Osteoblast (primary cell): ENCODE data around the gene TDRD9. TPM values are rescaled to one million over a fixed set of nuclear protein-coding genes. Genes with fewer than 3 reads are reported as not detected.

Experiments used
- DNase-seq: peaks from one replicate; pipeline ENCODE4 v3.0.0; 2011; ENCODE audit warnings: low spot score, mixed read lengths; ENCODE audit not compliant: insufficient read length; ENCODE audit errors: missing footprints
- H2AFZ ChIP-seq: 2 replicates; pipeline ENCODE4 v1.6.0; 2011; ENCODE audit warnings: mild to moderate bottlenecking, low read length
- H3K27ac ChIP-seq: 2 replicates; pipeline ENCODE4 v1.5.1; 2011; ENCODE audit warnings: mild to moderate bottlenecking, low read depth, low read length, moderate library complexity
- H3K27me3 ChIP-seq: 2 replicates; pipeline ENCODE4 v1.6.0; 2012; ENCODE audit warnings: mild to moderate bottlenecking, control low read depth, inconsistent platforms, low read length, moderate library complexity; ENCODE audit not compliant: insufficient read depth
- H3K36me3 ChIP-seq: 2 replicates; pipeline ENCODE4 v1.5.1; 2011; ENCODE audit warnings: mild to moderate bottlenecking, low read length, control low read depth, moderate library complexity; ENCODE audit not compliant: insufficient read depth
- H3K4me1 ChIP-seq: 2 replicates; pipeline ENCODE4 v1.5.1; 2011; ENCODE audit warnings: mild to moderate bottlenecking, low read length, control low read depth, moderate library complexity; ENCODE audit not compliant: insufficient read depth
- H3K4me2 ChIP-seq: 2 replicates; pipeline ENCODE4 v1.6.0; 2011; ENCODE audit warnings: mild to moderate bottlenecking, low read length; ENCODE audit not compliant: insufficient read depth
- H3K4me3 ChIP-seq: fragments of 200-600 bp; sonication (generic); 3 replicates; pipeline ENCODE4 v1.5.1; 2012; ENCODE audit warnings: mild to moderate bottlenecking, low read length, inconsistent platforms; ENCODE audit not compliant: insufficient read depth
- H3K79me2 ChIP-seq: 2 replicates; pipeline ENCODE4 v1.6.0; 2012; ENCODE audit warnings: mild to moderate bottlenecking, low read length, control low read depth, inconsistent platforms; ENCODE audit not compliant: insufficient read depth
- H3K9me3 ChIP-seq: 2 replicates; pipeline ENCODE4 v1.5.1; 2011; ENCODE audit warnings: low read depth, low read length, control low read depth
- H4K20me1 ChIP-seq: 2 replicates; pipeline ENCODE4 v1.6.0; 2012; ENCODE audit warnings: mild to moderate bottlenecking, low read length, control low read depth; ENCODE audit not compliant: insufficient read depth
- total RNA-seq: library from RNA; depleted of rRNA; stranded (reverse); fragments of >200 nt; gene quantifications from 2 replicates; pipeline ENCODE4 v1.2.3, GENCODE V29; 2012
- TF ChIP-seq, protein P1 (sequence below): IDR thresholded peaks from 2 replicates; pipeline ENCODE4 v1.5.1; 2011; ENCODE audit warnings: mild to moderate bottlenecking, low read depth, low read length, moderate library complexity; ENCODE audit errors: extremely low read depth

Gene TDRD9
- total RNA-seq, 1 donor, result 1.1 TPM

GRCh38 chr14:104003616-104004015 is 75.4 kb downstream of the TDRD9 start:
- H2AFZ ChIP-seq, result no peak overlapping the region
- H3K9me3 ChIP-seq, result no peaks in the 10 kb centered on the region
- no peaks in the 10 kb centered on the region for H3K27me3 ChIP-seq
- no peaks in the 10 kb centered on the region for H4K20me1 ChIP-seq
- H3K4me1 ChIP-seq, result no peaks in the 10 kb centered on the region
- H3K4me2 ChIP-seq, result no peak overlapping the region
- H3K27ac ChIP-seq, result no peak overlapping the region
- DNase-seq, result no peak
- no peaks in the 10 kb centered on the region for H3K36me3 ChIP-seq
- H3K4me3 ChIP-seq, result no peak overlapping the region
- H3K79me2 ChIP-seq, result no peaks in the 10 kb centered on the region
- TF ChIP-seq, protein P1, sequence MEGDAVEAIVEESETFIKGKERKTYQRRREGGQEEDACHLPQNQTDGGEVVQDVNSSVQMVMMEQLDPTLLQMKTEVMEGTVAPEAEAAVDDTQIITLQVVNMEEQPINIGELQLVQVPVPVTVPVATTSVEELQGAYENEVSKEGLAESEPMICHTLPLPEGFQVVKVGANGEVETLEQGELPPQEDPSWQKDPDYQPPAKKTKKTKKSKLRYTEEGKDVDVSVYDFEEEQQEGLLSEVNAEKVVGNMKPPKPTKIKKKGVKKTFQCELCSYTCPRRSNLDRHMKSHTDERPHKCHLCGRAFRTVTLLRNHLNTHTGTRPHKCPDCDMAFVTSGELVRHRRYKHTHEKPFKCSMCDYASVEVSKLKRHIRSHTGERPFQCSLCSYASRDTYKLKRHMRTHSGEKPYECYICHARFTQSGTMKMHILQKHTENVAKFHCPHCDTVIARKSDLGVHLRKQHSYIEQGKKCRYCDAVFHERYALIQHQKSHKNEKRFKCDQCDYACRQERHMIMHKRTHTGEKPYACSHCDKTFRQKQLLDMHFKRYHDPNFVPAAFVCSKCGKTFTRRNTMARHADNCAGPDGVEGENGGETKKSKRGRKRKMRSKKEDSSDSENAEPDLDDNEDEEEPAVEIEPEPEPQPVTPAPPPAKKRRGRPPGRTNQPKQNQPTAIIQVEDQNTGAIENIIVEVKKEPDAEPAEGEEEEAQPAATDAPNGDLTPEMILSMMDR, result no peak

DNA sequence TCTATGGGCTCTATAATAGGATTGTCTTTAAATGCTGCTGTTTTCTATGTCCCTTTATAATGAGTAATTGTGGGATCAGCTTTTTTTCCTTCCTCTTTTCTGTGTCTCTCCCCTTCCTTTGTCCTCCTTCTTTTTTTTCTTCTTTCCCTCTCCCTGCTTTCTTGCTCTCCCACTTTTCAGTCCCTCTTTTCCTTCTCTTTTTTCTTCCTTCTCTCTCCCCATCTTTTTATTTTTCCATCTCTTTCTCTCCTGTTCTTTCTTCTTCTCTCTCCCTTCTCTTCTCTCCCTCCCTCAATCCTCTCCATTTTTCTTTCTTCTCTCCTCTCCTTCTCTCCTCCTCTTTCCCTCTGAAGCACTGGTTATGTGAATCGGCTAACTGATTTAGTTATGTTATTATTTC is 76.6 kb downstream of the TDRD9 start:
- H4K20me1 ChIP-seq, result no peaks in the 10 kb centered on the region
- H3K4me2 ChIP-seq, result no peak overlapping the region
- DNase-seq, result no peak
- no peaks in the 10 kb centered on the region for H3K79me2 ChIP-seq
- H3K4me1 ChIP-seq, result no peaks in the 10 kb centered on the region
- H3K27me3 ChIP-seq, result no peaks in the 10 kb centered on the region
- no peak overlapping the region for H3K27ac ChIP-seq
- H3K9me3 ChIP-seq, result no peaks in the 10 kb centered on the region
- TF ChIP-seq, protein P1, result no peak
- H3K36me3 ChIP-seq, result no peaks in the 10 kb centered on the region
- no peak overlapping the region for H2AFZ ChIP-seq
- no peak overlapping the region for H3K4me3 ChIP-seq

DNA sequence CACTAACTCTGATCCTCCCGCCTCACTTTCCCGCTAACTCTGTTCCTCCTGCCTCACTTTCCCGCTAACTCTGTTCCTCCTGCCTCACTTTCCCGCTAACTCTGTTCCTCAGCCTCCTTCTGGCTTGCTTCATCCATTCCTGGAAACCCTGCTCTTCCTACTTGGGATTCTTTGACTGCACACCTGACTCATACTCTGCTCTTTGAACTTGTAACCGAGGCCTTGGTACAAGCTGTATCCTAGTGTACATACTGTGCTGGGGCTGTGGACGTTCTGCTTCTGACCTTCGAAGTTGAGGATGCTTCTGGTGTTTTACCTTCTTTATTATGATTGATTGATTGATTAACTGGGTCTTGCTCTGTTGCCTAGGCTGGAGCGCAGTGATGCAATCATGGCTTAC is 77.2 kb downstream of the TDRD9 start:
- Histone ChIP-seq H3K79me2 (no peaks in the 10 kb centered on the region), H3K27ac (no peak overlapping the region), H3K4me3 (no peak overlapping the region), H4K20me1 (no peaks in the 10 kb centered on the region), H3K27me3 (no peaks in the 10 kb centered on the region), H3K4me1 (no peaks in the 10 kb centered on the region), H3K36me3 (no peaks in the 10 kb centered on the region), H2AFZ (no peak overlapping the region), H3K4me2 (no peak overlapping the region), H3K9me3 (no peaks in the 10 kb centered on the region)
- no peak for DNase-seq
- TF ChIP-seq, protein P1, result no peak

- TF ChIP-seq, protein P1, result no peak
- Histone ChIP-seq H3K79me2 (no peaks in the 10 kb centered on the region), H3K27me3 (no peaks in the 10 kb centered on the region), H3K36me3 (no peaks in the 10 kb centered on the region), H3K27ac (no peak overlapping the region), H3K4me2 (no peak overlapping the region), H4K20me1 (no peaks in the 10 kb centered on the region), H3K4me1 (no peaks in the 10 kb centered on the region), H2AFZ (no peak overlapping the region), H3K9me3 (no peaks in the 10 kb centered on the region), H3K4me3 (no peak overlapping the region)
- no peak for DNase-seq
These were observed 78.9 kb downstream of the TDRD9 start for GRCh38 chr14:104007121-104007520.
